Fibroblast of skin of right quadriceps (primary cell): ENCODE data around the gene HOXA5.

ENCODE experiments used
- DNase-seq: peaks from one replicate; pipeline ENCODE4 v3.0.0-alpha.2; 2013

The HOXA5 gene

DNA sequence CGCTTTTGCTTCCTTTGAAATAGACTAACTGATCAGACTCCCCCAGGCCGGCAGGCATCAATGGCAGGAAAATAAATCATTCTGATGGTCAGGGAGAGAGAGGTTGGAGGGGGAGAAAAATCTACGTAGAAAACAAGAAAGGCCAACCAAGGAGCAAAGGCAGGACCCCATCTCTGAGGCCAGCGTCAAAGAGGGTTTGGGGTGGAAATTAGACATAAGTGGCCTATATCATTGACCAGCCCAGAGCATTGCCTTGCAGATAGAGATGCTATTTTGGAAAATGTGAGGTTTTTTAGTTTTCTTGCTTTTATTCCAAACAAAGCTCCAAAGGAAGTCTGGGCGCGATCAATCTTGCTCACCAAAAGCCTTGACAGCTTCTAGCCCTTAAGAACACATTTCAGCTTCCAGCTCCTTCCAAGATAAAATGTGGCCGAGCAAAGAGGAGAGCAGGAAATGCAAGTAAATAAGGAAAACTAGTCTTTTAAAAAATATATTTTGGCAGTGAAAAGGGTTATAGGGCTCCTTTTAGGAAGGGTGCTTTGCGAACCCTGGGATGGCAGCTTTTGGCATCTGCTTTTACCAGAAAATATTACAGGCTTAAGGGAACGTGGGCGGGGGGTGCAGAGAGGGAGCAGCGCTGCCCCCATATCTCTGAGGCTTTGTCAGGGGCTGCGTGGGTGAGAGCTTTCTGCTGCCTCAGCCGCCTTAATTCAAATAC lies 39.0 kb downstream of the HOXA5 start:
- no peak for DNase-seq

DNA sequence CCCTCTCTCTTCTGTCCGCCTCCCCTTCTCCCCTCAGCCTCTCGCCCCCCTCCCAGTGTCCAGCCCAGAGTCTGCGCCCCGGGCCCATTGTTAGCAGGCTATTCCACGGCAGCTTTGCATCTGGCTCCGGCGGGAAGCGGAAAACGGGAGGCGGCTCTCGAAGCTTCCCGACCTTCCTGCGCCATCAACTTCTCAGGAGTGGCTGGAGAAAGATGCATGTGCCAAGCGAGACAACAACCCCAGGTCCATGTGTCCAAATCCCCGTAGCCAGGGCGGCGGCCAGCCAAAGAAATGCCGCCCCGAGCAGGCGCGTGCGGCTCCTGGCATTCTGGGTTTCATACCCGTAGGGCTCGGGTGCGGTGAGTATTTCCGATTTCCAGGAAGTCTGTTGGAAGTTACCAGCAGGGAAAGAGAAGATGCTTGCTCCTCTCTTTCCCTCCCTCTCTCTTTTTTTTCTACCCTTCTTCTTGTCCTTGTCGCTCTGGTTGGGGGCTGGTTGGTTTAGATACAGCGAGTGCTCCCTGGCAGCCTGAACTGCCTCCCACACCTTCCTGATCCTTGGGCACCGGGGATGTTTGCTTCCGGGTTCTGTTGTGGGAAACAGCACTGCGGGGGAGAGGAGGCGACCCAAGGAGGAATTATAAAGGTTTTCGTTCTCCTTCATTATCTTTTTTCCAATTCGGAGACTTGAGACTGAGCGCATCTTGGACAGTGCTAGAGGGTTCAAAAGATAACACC lies 39.8 kb downstream of the HOXA5 start:
- DNase-seq, result no peak

DNA sequence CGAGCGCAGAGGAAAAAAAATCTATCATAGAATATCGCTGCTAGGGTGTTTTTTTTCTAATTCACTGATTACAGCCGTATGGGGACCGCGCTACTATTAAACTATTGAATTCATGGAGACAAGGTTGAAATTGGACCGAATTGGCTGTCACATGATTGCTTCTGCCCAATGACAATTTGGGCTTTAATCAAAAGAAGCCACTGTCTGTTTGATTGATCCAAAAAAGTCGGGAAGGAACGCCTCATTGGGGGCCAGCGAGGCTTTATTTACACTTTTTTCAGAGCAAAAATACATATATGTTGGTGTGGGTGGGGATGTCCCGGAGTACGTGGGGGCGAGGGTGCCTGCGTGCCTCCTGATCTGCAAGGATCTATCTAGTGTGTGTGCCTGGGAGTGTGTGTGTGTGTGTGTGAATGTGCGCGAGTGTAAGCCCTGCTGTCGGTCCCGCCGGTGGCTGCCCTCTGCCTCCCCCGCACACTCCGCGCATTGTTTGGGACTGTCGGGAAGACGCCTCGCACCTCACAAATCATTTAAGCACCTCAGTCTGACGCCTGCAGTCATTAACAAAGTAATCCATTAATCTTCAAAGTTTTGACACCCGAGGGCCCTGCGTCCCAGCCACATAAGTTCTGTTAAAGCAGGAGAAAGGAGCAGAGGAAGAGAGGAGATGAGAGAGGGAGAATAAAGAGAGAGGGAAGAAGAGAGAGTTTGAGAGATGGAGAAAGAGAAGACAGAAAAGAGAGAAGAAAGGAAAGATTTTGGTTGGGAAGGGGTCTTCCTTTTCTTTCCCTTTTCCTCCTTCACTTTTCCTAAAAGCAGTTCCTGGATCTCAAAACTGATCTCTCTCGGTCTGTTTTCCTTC lies 40.7 kb downstream of the HOXA5 start, which contains the start of gene HOXA2:
TSS of gene HOXA2 (minus strand) at position 103 of the 862 bp plus-strand sequence. CDS start 183 bp downstream, outside the sequence.
- no peak for DNase-seq

DNA sequence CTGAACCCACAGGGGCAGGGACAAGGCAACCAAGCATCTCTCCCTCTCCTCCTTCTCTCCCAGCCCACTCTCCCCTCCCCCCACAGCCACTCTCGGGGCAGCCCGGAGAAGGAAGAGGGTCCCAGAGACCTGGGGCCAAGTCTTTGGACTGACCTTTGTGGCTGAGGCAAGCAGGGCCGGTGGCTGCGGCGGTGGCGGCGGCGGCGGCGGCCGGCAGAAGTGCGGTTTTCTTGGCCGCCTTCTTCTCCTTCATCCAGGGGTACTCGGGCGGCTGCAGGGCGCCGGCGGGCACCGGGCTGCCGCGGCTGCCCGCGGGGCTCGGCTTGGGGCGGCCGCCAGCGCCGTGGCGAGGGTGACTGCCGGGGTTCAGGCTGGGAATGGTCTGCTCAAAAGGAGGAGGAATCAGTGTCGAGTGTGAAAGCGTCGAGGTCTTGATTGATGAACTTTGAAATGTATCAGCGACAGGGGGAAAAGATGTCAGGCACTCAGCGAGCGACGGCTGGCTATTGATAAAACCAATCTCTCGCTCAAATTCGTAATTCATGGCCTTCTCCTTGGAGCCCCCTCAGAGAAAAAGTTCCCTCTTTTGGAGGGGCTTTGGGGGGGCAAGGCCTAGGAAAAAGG lies 41.4 kb downstream of the HOXA5 start:
- DNase-seq, result no peak

DNA sequence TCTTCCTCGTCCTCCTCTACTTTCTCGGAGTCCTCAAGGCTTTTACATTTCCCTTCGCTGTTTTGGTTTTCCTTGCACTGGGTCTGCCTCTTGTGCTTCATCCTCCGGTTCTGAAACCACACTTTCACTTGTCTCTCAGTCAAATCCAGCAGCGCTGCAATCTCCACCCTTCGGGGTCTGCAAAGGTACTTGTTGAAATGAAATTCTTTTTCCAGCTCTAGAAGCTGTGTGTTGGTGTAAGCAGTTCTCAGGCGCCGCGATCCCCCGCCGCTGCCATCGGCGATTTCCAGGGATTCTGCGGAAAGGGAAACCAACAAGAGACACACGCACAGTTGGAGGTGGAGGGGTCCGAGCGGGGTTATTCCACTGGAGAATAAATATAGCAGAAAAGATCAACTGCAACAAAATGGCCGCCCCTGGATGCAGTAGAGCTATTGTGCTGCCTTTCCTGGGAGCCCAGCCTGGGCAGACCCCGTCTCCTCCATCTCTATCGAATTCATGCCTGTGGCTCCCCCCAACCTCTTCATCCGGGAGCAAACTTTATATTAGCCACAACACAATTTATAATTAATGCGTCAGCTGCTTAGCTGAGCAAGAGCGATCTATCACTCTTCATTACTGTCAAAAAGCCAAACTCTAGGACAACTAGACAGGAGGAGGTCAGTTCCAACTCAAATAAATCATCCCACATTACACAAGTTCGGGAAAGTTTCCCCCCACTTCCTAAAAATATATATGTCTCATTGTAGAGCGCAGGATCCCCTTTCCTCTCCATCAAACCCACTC lies 42.1 kb downstream of the HOXA5 start:
- DNase-seq, result no peak

DNA sequence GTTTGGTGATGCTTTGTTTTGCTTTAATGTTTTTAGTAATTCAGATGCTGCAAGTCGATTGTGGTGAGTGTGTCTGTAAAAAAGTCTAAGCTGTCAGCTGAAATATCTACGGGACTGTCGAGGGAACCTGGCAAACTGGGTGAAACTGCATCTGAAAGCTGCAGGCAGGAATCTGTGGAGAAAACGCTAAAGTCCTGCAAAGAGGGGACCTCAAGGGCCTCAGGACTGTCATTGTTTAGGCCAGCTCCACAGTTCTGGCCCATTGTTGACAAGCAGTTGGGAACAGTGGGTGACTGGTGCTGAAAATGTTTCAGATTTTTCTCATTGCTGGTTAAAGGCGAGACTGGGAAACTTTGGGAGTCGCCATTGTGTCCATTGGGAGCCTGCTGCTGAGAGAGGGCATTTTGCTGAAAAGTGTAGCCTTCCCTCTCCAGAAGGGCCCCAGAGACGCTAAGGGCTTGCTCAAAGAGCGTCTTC lies 42.7 kb downstream of the HOXA5 start:
- no peak for DNase-seq

DNA sequence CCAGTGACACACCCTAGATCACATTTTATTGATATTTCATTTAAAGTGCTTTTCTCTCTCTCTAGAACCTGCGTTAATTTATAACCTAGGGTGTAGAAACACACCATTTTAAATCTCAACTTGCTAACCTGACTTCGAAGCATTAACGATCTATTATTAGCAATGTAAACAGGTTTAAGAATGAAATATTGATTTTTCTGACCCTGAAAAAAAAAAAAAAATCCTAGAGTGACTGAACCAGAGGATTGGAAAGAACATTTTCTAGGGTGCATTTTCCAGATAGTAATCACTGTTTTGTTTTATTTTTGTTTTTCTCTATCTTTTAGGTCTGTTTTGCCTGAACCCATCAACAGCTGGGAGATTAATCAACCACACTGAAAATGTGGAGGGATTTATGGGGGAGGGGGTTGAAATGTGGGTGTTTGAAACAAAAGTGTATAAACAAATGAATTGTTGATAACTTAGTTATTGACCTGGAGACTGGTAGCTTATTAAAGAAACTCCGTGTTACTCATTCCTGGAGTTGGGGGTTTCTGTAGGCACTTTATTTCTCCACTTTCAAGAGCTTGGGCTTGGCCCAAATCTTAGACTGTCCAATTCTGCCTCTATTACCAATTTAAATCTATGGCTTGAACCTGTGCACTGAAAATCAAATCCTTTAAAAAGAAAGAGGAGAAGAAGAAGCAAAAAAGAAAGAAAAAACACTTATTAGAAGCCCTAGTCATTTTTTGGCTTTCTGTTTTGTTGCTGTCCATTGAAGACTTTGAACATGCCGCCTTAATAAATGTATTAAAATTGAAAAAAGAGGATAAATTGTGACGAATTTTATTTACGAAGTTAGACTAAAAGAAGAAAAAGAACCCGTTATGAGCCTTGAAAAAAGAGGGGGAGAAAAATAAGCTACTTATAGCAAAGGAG lies 43.8 kb downstream of the HOXA5 start:
- no peak for DNase-seq

DNA sequence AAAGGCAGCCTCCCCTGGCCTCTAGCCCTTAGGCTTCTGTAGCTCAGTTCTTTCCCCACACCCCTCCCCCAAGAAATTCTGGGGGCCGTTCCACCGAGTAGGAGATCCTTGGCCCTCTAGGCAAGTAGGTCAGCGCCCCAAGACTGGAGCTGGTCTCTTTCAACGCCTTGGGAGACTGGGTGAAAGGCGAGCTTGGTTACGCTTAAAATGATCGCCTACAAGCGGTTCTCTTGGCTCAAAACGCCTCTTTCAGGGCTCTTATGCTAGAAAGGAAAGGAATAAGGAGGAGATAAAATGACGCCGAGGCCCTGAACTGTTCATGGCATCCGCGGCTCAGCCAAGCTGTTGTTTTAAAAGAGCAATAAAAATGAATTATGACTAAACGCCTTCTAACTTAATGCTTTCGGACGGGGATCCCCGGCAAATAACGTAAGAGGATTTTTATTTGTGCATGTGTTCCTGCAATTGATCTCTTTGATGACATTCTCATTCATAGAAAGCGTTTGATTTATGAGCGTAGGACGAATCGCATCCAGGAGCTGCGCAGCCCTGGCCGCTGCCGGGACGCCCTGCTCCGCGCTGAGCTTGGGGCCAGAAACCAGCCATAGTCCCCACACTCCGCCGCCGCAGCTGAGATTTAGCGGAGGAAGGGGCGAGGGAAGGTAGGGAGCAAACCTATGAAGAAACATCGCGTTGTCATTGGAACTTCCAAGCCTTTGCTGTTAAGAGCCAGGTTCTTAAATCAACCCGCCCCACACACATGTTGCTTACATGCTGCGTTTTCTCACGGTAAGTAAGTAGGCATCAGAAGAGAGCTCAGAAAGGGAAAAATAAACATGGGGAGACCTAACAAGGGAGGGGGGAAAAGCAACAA lies 44.7 kb downstream of the HOXA5 start:
- peak; percentile 79 for DNase-seq

DNA sequence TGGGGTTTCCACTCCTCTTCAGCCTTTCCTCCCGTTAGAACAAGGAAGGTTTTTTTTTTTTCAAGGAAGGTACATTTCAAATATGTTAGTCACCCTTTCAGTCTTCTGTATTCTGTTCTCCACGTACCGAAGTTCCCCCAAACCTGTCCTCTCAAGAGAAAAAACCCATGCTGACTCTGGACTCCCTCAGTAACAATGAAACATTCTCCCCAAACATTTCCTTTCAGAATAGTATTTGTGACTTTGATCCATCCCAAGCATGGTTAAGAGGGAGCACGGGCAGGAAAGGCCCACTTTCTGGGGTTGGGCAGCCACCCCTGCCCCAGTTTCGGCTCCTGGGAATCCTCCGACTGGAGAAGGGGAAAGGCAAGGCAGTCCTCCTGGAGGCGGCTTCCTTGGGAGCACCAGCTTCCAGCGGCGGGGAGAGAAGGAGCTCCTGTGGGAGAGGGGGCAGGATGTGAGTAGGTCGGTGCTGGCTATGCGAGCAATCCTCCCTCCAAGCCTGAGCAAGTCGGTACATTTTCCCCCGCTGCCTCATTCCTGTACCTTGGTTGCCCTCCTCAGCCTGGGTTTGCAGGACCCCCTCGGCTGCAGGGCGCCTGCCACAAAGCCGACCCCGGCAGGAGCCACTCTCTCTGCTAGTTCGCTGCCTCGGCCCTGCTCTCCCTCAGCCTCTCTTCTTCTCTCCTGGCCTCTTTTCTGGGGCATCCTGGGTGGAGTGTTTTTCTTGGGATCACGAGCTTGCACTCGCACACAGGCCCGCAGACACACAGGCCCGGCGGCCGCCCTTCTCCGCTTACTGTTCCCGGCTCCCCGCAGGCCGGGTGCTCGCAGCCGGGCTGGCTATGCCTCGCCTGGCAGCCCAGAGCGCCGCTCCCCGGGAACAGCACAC lies 45.5 kb downstream of the HOXA5 start:
- DNase-seq, result peak; percentile 29

DNA sequence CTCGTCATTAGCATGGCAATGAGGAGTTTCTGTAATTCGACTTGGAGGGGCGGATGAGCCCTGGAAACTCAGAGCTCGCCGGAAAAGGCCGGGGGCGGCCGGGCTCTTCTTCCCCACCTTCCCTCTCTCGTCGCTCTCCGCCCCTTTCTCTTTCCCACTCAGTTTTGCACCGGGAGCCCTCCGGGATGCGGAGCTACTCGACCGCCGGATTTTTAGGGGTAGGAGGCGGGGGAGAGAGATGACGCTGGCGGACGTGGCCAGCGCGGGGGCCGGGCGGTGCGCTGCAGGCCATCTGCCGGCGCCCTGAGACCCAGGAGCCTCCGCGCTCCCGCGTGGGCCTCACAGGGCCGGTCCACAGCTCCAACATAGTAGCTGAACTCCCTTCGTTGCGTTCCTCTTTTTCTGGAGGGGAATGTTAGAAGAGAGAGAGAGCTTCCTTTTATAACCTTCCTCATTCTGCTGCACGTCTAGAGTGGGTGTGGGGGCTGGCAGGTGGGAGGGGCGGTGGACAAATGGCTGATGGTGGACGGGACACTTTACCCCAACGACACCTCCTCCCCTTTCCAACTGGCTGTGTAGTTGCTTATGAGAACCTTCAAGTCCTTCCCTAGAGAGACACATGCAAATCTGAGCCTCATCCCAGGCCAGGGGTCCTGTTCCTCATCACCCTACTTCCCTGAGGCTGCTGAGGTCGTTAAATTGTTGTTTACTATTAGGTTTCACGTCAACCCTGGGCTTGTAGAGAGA lies 46.5 kb downstream of the HOXA5 start:
- peak; percentile 26 for DNase-seq

DNA sequence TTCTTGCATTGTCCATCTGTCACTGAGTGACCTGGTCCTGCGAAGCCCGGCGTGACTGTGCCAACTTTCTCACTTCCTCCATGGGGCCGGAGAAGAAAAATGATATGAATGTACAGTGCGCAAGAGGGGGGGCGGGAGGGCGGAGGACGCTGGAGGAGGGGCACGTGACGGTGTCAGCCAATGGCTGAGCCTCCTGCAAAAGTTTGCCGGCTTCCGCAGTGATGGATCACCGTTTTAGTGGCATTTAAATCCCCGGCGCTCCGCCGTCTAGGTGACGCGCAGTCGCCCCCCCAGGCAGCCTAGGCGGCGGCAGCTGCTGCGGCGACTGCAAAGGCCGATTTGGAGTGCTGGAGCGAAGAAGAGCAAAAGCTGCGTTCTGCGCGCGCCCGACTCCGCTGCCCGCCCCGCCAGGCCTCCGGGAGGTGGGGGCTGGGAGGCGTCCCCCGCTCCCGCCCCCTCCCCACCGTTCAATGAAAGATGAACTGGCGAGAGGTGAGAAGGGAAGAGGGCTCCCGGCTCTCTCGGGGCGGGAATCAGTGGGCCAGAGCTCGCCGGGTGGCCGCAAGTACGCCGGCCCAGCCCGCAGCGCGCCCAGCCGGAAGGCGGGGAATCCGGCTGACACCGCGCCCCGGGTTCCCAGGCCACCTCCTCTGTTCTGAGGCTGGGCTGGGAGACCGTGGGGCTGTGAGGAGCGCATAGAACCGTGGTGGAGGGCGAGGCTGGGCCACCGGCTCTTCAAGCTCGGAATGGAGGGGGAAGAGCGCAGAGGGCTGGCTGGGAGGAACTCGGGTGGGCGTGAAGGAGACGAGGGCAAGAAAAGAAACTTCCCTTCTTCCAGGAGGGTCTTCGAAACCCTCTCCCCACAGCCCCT lies 47.3 kb downstream of the HOXA5 start, which contains the start of gene HOXA1:
TSS of gene HOXA1 (minus strand) at position 104 of the 871 bp plus-strand sequence. CDS start at position 16, 88 bp downstream.
- DNase-seq, result peak; percentile 88

DNA sequence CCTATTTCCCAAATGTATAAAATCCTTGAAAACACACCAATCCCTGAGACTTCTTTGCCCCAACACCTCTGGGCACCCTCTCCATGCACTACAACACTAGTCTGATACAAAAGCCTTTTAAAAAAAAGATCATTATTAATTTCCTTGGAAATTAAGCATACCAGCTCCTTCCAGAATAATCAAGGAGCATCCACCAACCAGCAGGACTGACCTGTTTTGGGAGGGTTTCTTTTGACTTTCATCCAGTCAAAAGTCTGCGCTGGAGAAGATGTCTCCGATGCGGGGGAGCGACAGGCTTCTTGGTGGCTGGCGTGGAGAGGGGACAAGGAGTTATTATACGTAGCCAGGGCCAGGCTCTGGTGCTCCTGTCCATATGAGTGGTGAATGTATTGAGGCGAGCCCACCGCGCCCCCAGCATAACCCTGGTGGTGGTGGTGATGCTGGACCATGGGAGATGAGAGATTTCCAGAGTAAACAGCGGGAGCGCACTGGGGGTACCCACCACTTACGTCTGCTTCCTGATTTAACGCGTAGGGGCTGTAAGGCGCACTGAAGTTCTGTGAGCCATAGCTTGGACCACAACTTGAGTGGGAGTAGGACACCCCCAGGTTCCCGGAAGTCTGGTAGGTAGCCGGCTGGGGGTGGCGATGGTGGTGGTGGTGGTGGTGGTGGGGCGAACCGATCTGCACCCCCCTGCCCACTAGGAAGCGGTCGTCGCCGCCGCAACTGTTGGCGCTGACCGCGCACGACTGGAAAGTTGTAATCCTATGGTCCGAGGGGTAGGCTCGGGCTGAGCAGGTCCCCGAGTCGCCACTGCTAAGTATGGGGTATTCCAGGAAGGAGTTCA lies 48.2 kb downstream of the HOXA5 start:
- DNase-seq, result no peak

DNA sequence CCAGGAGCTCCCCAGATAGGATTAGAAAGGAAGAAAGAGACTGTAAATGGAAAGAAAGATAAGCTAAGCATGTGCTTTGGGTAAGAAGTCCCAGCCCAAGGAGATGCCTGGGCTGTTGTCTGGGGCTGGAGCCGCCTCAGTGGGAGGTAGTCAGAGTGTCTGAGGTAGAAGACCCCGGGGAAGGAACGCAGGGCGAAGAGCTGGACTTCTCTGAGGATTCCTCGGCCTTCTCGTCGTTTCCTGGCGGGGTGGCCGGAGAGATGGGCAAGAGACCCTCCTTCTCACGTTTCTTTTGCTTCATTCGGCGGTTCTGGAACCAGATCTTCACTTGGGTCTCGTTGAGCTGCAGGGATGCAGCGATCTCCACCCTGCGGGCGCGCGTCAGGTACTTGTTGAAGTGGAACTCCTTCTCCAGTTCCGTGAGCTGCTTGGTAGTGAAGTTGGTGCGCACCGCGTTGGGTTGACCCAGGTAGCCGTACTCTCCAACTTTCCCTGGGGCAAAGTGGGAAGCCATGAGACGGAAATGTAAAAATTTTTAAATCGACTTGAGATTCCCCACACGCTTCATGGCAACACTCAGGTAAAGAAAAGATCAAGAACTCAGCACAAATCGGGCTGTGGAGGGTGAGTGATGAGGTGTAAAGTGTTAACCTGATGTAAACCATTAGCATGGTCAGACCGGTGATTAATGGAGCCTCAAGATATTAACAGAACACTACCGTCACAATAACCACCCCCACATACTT lies 49.0 kb downstream of the HOXA5 start:
- DNase-seq, result no peak

DNA sequence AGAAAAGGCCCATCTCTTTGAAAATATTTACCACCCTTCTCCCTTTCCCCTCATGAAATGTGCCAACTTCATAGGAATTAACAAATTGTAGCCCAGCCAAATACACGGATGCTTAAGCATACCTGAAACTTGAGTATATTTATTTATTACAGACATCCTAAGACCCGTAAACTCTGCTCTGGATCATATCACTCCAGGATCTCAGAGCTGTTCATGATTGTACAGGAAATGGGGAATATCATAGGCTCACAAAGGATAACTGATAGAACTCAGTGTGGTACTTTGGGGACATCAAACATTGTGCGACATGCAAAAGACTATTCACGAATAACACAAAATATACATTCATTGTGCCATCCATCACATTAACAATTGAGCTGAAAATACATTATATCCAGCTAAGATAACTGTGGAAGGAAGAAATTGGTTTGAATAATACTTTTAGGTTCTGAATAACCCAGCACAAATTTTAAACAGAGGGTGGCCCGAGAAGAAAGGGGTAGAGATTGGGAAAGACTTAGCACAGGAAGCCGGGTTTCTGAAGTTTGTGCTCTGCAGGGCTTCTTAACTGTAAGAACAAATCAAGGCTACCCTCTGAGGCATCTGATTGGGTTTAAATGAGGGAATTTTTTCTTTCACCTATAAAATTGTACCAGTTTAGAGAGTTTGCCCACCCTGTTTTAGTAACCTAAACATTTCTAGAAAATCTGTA lies 50.1 kb downstream of the HOXA5 start:
- no peak for DNase-seq

DNA sequence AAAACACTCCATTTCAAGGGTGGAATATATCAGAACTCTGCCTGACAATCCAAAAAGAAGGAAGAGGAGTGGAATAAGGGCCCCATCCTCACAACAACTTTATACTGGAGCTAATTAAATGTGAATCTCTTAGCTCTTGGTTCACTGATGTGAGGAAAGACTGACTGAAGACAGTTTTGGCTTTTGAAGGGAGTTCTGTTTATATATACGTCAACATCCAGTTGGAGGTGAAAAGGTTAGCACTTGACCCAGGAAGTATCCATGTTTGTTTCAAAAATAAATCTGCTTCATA lies 50.7 kb downstream of the HOXA5 start:
- DNase-seq, result no peak
